ENCODE data around the gene CLASRP. TPM values are rescaled to one million over a fixed set of nuclear protein-coding genes. Genes with fewer than 3 reads are reported as not detected.

Gene CLASRP
- total RNA-seq, 1 donor from 2014 or later: 81.5 TPM

GRCh38 chr19:45063851-45064801, 25.3 kb downstream of the CLASRP start:
- Mint-ChIP-seq H3K36me3 (ENCODE audit: unreplicated experiment) (peaks cover 43% of the 10 kb centered on the region), H3K27ac (ENCODE audit: unreplicated experiment) (no peak overlapping the region), H3K9me3 (ENCODE audit: unreplicated experiment) (no peaks in the 10 kb centered on the region), H3K4me1 (ENCODE audit: unreplicated experiment) (peaks cover 3% of the 10 kb centered on the region), H3K4me3 (ENCODE audit: unreplicated experiment) (no peak overlapping the region), H3K27me3 (ENCODE audit: unreplicated experiment) (no peaks in the 10 kb centered on the region)
- TF ChIP-seq CTCF (IDR thresholded peaks at IDR 0.05): no peak
- peak; percentile 83 for DNase-seq (ENCODE audit: extremely low spot score, unreplicated experiment)

GRCh38 chr19:45066921-45067661, 28.2 kb downstream of the CLASRP start:
- Mint-ChIP-seq H3K4me1 (ENCODE audit: unreplicated experiment) (no peaks in the 10 kb centered on the region), H3K36me3 (ENCODE audit: unreplicated experiment) (peaks cover 30% of the 10 kb centered on the region), H3K4me3 (ENCODE audit: unreplicated experiment) (no peak overlapping the region), H3K9me3 (ENCODE audit: unreplicated experiment) (no peaks in the 10 kb centered on the region), H3K27me3 (ENCODE audit: unreplicated experiment) (no peaks in the 10 kb centered on the region), H3K27ac (ENCODE audit: unreplicated experiment) (no peak overlapping the region)
- no peak for TF ChIP-seq CTCF (IDR thresholded peaks at IDR 0.05)
- DNase-seq (ENCODE audit: extremely low spot score, unreplicated experiment): no peak

GRCh38 chr19:45068041-45068440, 29.2 kb downstream of the CLASRP start:
- Mint-ChIP-seq H3K4me1 (ENCODE audit: unreplicated experiment) (no peaks in the 10 kb centered on the region), H3K9me3 (ENCODE audit: unreplicated experiment) (no peaks in the 10 kb centered on the region), H3K36me3 (ENCODE audit: unreplicated experiment) (peaks cover 26% of the 10 kb centered on the region), H3K4me3 (ENCODE audit: unreplicated experiment) (no peak overlapping the region), H3K27ac (ENCODE audit: unreplicated experiment) (no peak overlapping the region), H3K27me3 (ENCODE audit: unreplicated experiment) (no peaks in the 10 kb centered on the region)
- no peak for TF ChIP-seq CTCF (IDR thresholded peaks at IDR 0.05)
- no peak for DNase-seq (ENCODE audit: extremely low spot score, unreplicated experiment)

GRCh38 chr19:45069056-45069455, 30.2 kb downstream of the CLASRP start:
- no peaks in the 10 kb centered on the region for H3K27me3 Mint-ChIP-seq (ENCODE audit: unreplicated experiment)
- DNase-seq (ENCODE audit: extremely low spot score, unreplicated experiment): no peak
- H3K4me3 Mint-ChIP-seq (ENCODE audit: unreplicated experiment): no peak overlapping the region
- H3K27ac Mint-ChIP-seq (ENCODE audit: unreplicated experiment): no peak overlapping the region
- peaks cover 23% of the 10 kb centered on the region for H3K36me3 Mint-ChIP-seq (ENCODE audit: unreplicated experiment)
- TF ChIP-seq CTCF (IDR thresholded peaks at IDR 0.05): no peak
- no peaks in the 10 kb centered on the region for H3K4me1 Mint-ChIP-seq (ENCODE audit: unreplicated experiment)
- no peaks in the 10 kb centered on the region for H3K9me3 Mint-ChIP-seq (ENCODE audit: unreplicated experiment)

GRCh38 chr19:45070214-45070613, 31.4 kb downstream of the CLASRP start:
- H3K27ac Mint-ChIP-seq (ENCODE audit: unreplicated experiment): no peak overlapping the region

More at GRCh38 chr19:45070214-45070613, 31.4 kb downstream of the CLASRP start:
- no peaks in the 10 kb centered on the region for H3K9me3 Mint-ChIP-seq (ENCODE audit: unreplicated experiment)
- DNase-seq (ENCODE audit: extremely low spot score, unreplicated experiment): no peak
- TF ChIP-seq CTCF (IDR thresholded peaks at IDR 0.05): no peak
- peaks cover 2% of the 10 kb centered on the region for H3K4me1 Mint-ChIP-seq (ENCODE audit: unreplicated experiment)
- H3K36me3 Mint-ChIP-seq (ENCODE audit: unreplicated experiment): peaks cover 20% of the 10 kb centered on the region
- no peaks in the 10 kb centered on the region for H3K27me3 Mint-ChIP-seq (ENCODE audit: unreplicated experiment)
- H3K4me3 Mint-ChIP-seq (ENCODE audit: unreplicated experiment): no peak overlapping the region
